ENCODE data around the gene WDR62.
"Not testable (repeated sequence)": the region's sequence is repeated elsewhere in the genome, so short reads cannot be mapped to it uniquely, and the experiment has no call there.

Gene WDR62

GRCh38 chr19:36059180-36059910 is 4.6 kb downstream of the WDR62 start:
- POLR2A ChIA-PET (ENCODE audit: low non-redundant PET), result no interaction called here
- CTCF ChIA-PET, result no interaction called here
- no peak overlapping the region for H3K27ac ChIP-seq
- no peak for DNase-seq (ENCODE audit: low spot score)
- TF ChIP-seq CTCF (conservative IDR thresholded peaks at IDR 0.05; ENCODE audit: low read depth), result no peak

GRCh38 chr19:36060430-36060829 is 5.7 kb downstream of the WDR62 start:
- DNase-seq (ENCODE audit: low spot score), result peak; percentile 45
- H3K27ac ChIP-seq, result no peak overlapping the region
- ChIA-PET CTCF (interaction anchor here (0.5 to 1.7 kb wide), 4 partner anchors 10 to 143 kb away, joined by 3 to 9 read pairs (median 6); partner anchors contain the start of gene POLR2I), POLR2A (ENCODE audit: low non-redundant PET) (no interaction called here)
- peak; percentile 26; the same call in 1 of the 2 replicates for TF ChIP-seq CTCF (conservative IDR thresholded peaks at IDR 0.05; ENCODE audit: low read depth)

- ChIA-PET CTCF (interaction anchor here (0.6 to 1.7 kb wide), 4 partner anchors 30 to 652 kb away, joined by 3 to 9 read pairs (median 4); partner anchors contain the start of gene POLR2I), POLR2A (ENCODE audit: low non-redundant PET) (no interaction called here)
- no peak for DNase-seq (ENCODE audit: low spot score)
- H3K27ac ChIP-seq, result no peak overlapping the region
- no peak for TF ChIP-seq CTCF (conservative IDR thresholded peaks at IDR 0.05; ENCODE audit: low read depth)
Measured at GRCh38 chr19:36061367-36061766, 6.7 kb downstream of the WDR62 start.

GRCh38 chr19:36064826-36065225 is 10.1 kb downstream of the WDR62 start:
- no peak for DNase-seq (ENCODE audit: low spot score)
- no peak overlapping the region for H3K27ac ChIP-seq
- POLR2A ChIA-PET (ENCODE audit: low non-redundant PET), result no interaction called here
- CTCF ChIA-PET, result no interaction called here
- no peak for TF ChIP-seq CTCF (conservative IDR thresholded peaks at IDR 0.05; ENCODE audit: low read depth)

GRCh38 chr19:36067681-36068080 is 13.0 kb downstream of the WDR62 start:
- no peak for DNase-seq (ENCODE audit: low spot score)
- no peak for TF ChIP-seq CTCF (conservative IDR thresholded peaks at IDR 0.05; ENCODE audit: low read depth)
- H3K27ac ChIP-seq, result no peak overlapping the region
- POLR2A ChIA-PET (ENCODE audit: low non-redundant PET), result interaction anchor here (0.5 kb wide), 1 partner anchor 11 kb away, joined by 3 read pairs; no protein-coding TSS in a partner anchor
- CTCF ChIA-PET, result no interaction called here

- DNase-seq (ENCODE audit: low spot score); H3K27ac ChIP-seq; CTCF ChIA-PET; POLR2A ChIA-PET (ENCODE audit: low non-redundant PET): not testable (repeated sequence)
Measured at GRCh38 chr19:36068810-36069499, 14.3 kb downstream of the WDR62 start.

GRCh38 chr19:36072081-36072480 is 17.4 kb downstream of the WDR62 start:
- CTCF ChIA-PET, result interaction anchor here (0.6 kb wide), 1 partner anchor 19 kb away, joined by 3 read pairs; no protein-coding TSS in a partner anchor
- H3K27ac ChIP-seq, result no peak overlapping the region
- POLR2A ChIA-PET (ENCODE audit: low non-redundant PET), result no interaction called here
- TF ChIP-seq CTCF (conservative IDR thresholded peaks at IDR 0.05; ENCODE audit: low read depth), result no peak
- no peak for DNase-seq (ENCODE audit: low spot score)
